HEK293T (cell line): ENCODE results near the gene LILRA5.

Experiments used
- BHLHE40 ChIP-seq: fragments of 450-650 bp; IDR thresholded peaks from 2 replicates; pipeline ENCODE4 v1.6.1; 2016; ENCODE audit warnings: mild to moderate bottlenecking, moderate library complexity, borderline replicate concordance
- ZNF384 ChIP-seq: fragments of 450-650 bp; IDR thresholded peaks from 2 replicates; pipeline ENCODE4 v1.6.1; 2016

DNA sequence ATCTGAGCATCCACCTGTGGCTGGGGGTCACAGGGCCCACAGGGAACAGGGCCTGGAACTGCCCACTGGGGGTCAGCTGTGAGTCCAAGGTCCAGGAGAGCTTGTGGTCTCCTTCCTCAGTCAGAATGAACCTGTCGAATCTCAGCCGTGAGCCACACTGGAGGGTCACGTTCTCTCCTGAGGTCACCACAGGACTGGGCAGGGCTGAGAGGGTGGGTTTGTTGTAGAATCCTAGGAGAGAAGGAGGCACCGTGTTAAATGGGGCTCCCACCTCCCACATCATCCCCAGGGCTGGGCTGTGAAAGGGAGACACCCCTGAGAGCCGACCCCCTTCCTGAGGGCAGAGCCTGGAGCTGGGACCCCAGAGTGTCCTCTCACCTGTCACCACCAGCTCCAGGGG is 1.5 kb downstream of the LILRA5 start:
- no peak for TF ChIP-seq BHLHE40
- TF ChIP-seq ZNF384: no peak
